ENCODE measurements around the gene PIK3CD.
"Not testable (repeated sequence)": the region's sequence is repeated elsewhere in the genome, so short reads cannot be mapped to it uniquely, and the experiment has no call there.

The PIK3CD gene

GRCh38 chr1:9735800-9736199 is 84.3 kb downstream of the PIK3CD start:
- Histone ChIP-seq H3K36me3 (ENCODE audit: insufficient read depth, low read length) (peaks cover 87% of the 10 kb centered on the region), H3K4me3 (ENCODE audit: low read depth in 1 of 2, low read length in 2 of 2) (no peak overlapping the region), H3K27me3 (ENCODE audit: control insufficient read depth in 1 of 2, insufficient read depth in 2 of 2, low read length in 2 of 2) (no peaks in the 10 kb centered on the region), H3K9ac (ENCODE audit: low read length) (no peak overlapping the region), H3K27ac (ENCODE audit: low read depth, low read length) (no peak overlapping the region), H3K4me1 (ENCODE audit: insufficient read depth, low read length) (no peaks in the 10 kb centered on the region), H3K9me3 (ENCODE audit: low read length) (no peaks in the 10 kb centered on the region)

- Histone ChIP-seq H3K4me1 (ENCODE audit: insufficient read depth, low read length) (no peaks in the 10 kb centered on the region), H3K4me3 (ENCODE audit: low read depth in 1 of 2, low read length in 2 of 2) (no peak overlapping the region), H3K27ac (ENCODE audit: low read depth, low read length) (no peak overlapping the region), H3K9me3 (ENCODE audit: low read length) (no peaks in the 10 kb centered on the region), H3K36me3 (ENCODE audit: insufficient read depth, low read length) (peaks cover 87% of the 10 kb centered on the region), H3K9ac (ENCODE audit: low read length) (no peak overlapping the region), H3K27me3 (ENCODE audit: control insufficient read depth in 1 of 2, insufficient read depth in 2 of 2, low read length in 2 of 2) (no peaks in the 10 kb centered on the region)
These were observed 84.7 kb downstream of the PIK3CD start for GRCh38 chr1:9736241-9736640.

GRCh38 chr1:9737057-9737456 is 85.5 kb downstream of the PIK3CD start:
- H3K27me3 ChIP-seq (ENCODE audit: control insufficient read depth in 1 of 2, insufficient read depth in 2 of 2, low read length in 2 of 2) = no peaks in the 10 kb centered on the region
- H3K9ac ChIP-seq (ENCODE audit: low read length) = no peak overlapping the region
- no peaks in the 10 kb centered on the region for H3K9me3 ChIP-seq (ENCODE audit: low read length)
- no peak overlapping the region for H3K27ac ChIP-seq (ENCODE audit: low read depth, low read length)
- peaks cover 86% of the 10 kb centered on the region for H3K36me3 ChIP-seq (ENCODE audit: insufficient read depth, low read length)
- H3K4me1 ChIP-seq (ENCODE audit: insufficient read depth, low read length) = no peaks in the 10 kb centered on the region
- H3K4me3 ChIP-seq (ENCODE audit: low read depth in 1 of 2, low read length in 2 of 2) = no peak overlapping the region

GRCh38 chr1:9737671-9738070 is 86.1 kb downstream of the PIK3CD start:
- Histone ChIP-seq H3K36me3 (ENCODE audit: insufficient read depth, low read length) (peaks cover 81% of the 10 kb centered on the region), H3K27ac (ENCODE audit: low read depth, low read length) (no peak overlapping the region), H3K9me3 (ENCODE audit: low read length) (no peaks in the 10 kb centered on the region), H3K9ac (ENCODE audit: low read length) (no peak overlapping the region), H3K4me1 (ENCODE audit: insufficient read depth, low read length) (no peaks in the 10 kb centered on the region), H3K27me3 (ENCODE audit: control insufficient read depth in 1 of 2, insufficient read depth in 2 of 2, low read length in 2 of 2) (no peaks in the 10 kb centered on the region), H3K4me3 (ENCODE audit: low read depth in 1 of 2, low read length in 2 of 2) (no peak overlapping the region)

GRCh38 chr1:9744106-9744799 is 92.7 kb downstream of the PIK3CD start:
- no peaks in the 10 kb centered on the region for H3K4me1 ChIP-seq (ENCODE audit: insufficient read depth, low read length)
- H3K4me3 ChIP-seq (ENCODE audit: low read depth in 1 of 2, low read length in 2 of 2) = no peak overlapping the region
- no peak overlapping the region for H3K9ac ChIP-seq (ENCODE audit: low read length)
- H3K36me3 ChIP-seq (ENCODE audit: insufficient read depth, low read length) = peaks cover 35% of the 10 kb centered on the region
- H3K27me3 ChIP-seq (ENCODE audit: control insufficient read depth in 1 of 2, insufficient read depth in 2 of 2, low read length in 2 of 2) = no peaks in the 10 kb centered on the region
- H3K27ac ChIP-seq (ENCODE audit: low read depth, low read length) = no peak overlapping the region
- no peaks in the 10 kb centered on the region for H3K9me3 ChIP-seq (ENCODE audit: low read length)

- Histone ChIP-seq H3K9ac (ENCODE audit: low read length) (no peak overlapping the region), H3K4me1 (ENCODE audit: insufficient read depth, low read length) (no peaks in the 10 kb centered on the region), H3K27me3 (ENCODE audit: control insufficient read depth in 1 of 2, insufficient read depth in 2 of 2, low read length in 2 of 2) (no peaks in the 10 kb centered on the region), H3K9me3 (ENCODE audit: low read length) (no peaks in the 10 kb centered on the region), H3K36me3 (ENCODE audit: insufficient read depth, low read length) (peaks cover 33% of the 10 kb centered on the region), H3K4me3 (ENCODE audit: low read depth in 1 of 2, low read length in 2 of 2) (no peak overlapping the region), H3K27ac (ENCODE audit: low read depth, low read length) (no peak overlapping the region)
These were observed 94.7 kb downstream of the PIK3CD start for GRCh38 chr1:9746211-9746610.

- H3K4me3 ChIP-seq (ENCODE audit: low read depth in 1 of 2, low read length in 2 of 2) = no peak overlapping the region
- no peak overlapping the region for H3K27ac ChIP-seq (ENCODE audit: low read depth, low read length)
- no peaks in the 10 kb centered on the region for H3K9me3 ChIP-seq (ENCODE audit: low read length)
- H3K4me1 ChIP-seq (ENCODE audit: insufficient read depth, low read length) = no peaks in the 10 kb centered on the region
- H3K36me3 ChIP-seq (ENCODE audit: insufficient read depth, low read length) = peaks cover 29% of the 10 kb centered on the region
- no peak overlapping the region for H3K9ac ChIP-seq (ENCODE audit: low read length)
- no peaks in the 10 kb centered on the region for H3K27me3 ChIP-seq (ENCODE audit: control insufficient read depth in 1 of 2, insufficient read depth in 2 of 2, low read length in 2 of 2)
These were observed 95.1 kb downstream of the PIK3CD start for GRCh38 chr1:9746651-9747050.

- H3K9me3 ChIP-seq (ENCODE audit: low read length); H3K4me3 ChIP-seq (ENCODE audit: low read depth in 1 of 2, low read length in 2 of 2); H3K4me1 ChIP-seq (ENCODE audit: insufficient read depth, low read length); H3K9ac ChIP-seq (ENCODE audit: low read length); H3K27ac ChIP-seq (ENCODE audit: low read depth, low read length); H3K27me3 ChIP-seq (ENCODE audit: control insufficient read depth in 1 of 2, insufficient read depth in 2 of 2, low read length in 2 of 2): not testable (repeated sequence)
- peaks cover 24% of the 10 kb centered on the region for H3K36me3 ChIP-seq (ENCODE audit: insufficient read depth, low read length)
These were observed 96.9 kb downstream of the PIK3CD start for GRCh38 chr1:9748391-9748790.

- H3K36me3 ChIP-seq (ENCODE audit: insufficient read depth, low read length) = peaks cover 24% of the 10 kb centered on the region
- peaks cover 4% of the 10 kb centered on the region for H3K4me1 ChIP-seq (ENCODE audit: insufficient read depth, low read length)
- H3K9me3 ChIP-seq (ENCODE audit: low read length) = no peaks in the 10 kb centered on the region
- no peaks in the 10 kb centered on the region for H3K27me3 ChIP-seq (ENCODE audit: control insufficient read depth in 1 of 2, insufficient read depth in 2 of 2, low read length in 2 of 2)
- no peak overlapping the region for H3K27ac ChIP-seq (ENCODE audit: low read depth, low read length)
- no peak overlapping the region for H3K9ac ChIP-seq (ENCODE audit: low read length)
- no peak overlapping the region for H3K4me3 ChIP-seq (ENCODE audit: low read depth in 1 of 2, low read length in 2 of 2)
These were observed 97.8 kb downstream of the PIK3CD start for GRCh38 chr1:9749361-9749760.

- Histone ChIP-seq H3K9me3 (ENCODE audit: low read length) (no peaks in the 10 kb centered on the region), H3K4me1 (ENCODE audit: insufficient read depth, low read length) (peaks cover 4% of the 10 kb centered on the region), H3K27me3 (ENCODE audit: control insufficient read depth in 1 of 2, insufficient read depth in 2 of 2, low read length in 2 of 2) (no peaks in the 10 kb centered on the region), H3K4me3 (ENCODE audit: low read depth in 1 of 2, low read length in 2 of 2) (no peak overlapping the region), H3K27ac (ENCODE audit: low read depth, low read length) (no peak overlapping the region), H3K36me3 (ENCODE audit: insufficient read depth, low read length) (peaks cover 26% of the 10 kb centered on the region), H3K9ac (ENCODE audit: low read length) (no peak overlapping the region)
These were observed 100.4 kb downstream of the PIK3CD start for GRCh38 chr1:9751971-9752370.

GRCh38 chr1:9753121-9753531 is 101.6 kb downstream of the PIK3CD start:
- Histone ChIP-seq H3K27me3 (ENCODE audit: control insufficient read depth in 1 of 2, insufficient read depth in 2 of 2, low read length in 2 of 2) (no peaks in the 10 kb centered on the region), H3K4me3 (ENCODE audit: low read depth in 1 of 2, low read length in 2 of 2) (no peak overlapping the region), H3K9me3 (ENCODE audit: low read length) (no peaks in the 10 kb centered on the region), H3K36me3 (ENCODE audit: insufficient read depth, low read length) (peaks cover 26% of the 10 kb centered on the region), H3K4me1 (ENCODE audit: insufficient read depth, low read length) (peaks cover 4% of the 10 kb centered on the region), H3K9ac (ENCODE audit: low read length) (no peak overlapping the region), H3K27ac (ENCODE audit: low read depth, low read length) (no peak overlapping the region)

GRCh38 chr1:9755441-9755995 is 104.0 kb downstream of the PIK3CD start:
- H3K9ac ChIP-seq (ENCODE audit: low read length) = no peak overlapping the region
- no peak overlapping the region for H3K27ac ChIP-seq (ENCODE audit: low read depth, low read length)
- peaks cover 9% of the 10 kb centered on the region for H3K36me3 ChIP-seq (ENCODE audit: insufficient read depth, low read length)
- H3K9me3 ChIP-seq (ENCODE audit: low read length) = no peaks in the 10 kb centered on the region
- no peaks in the 10 kb centered on the region for H3K27me3 ChIP-seq (ENCODE audit: control insufficient read depth in 1 of 2, insufficient read depth in 2 of 2, low read length in 2 of 2)
- H3K4me1 ChIP-seq (ENCODE audit: insufficient read depth, low read length) = peaks cover 4% of the 10 kb centered on the region
- no peak overlapping the region for H3K4me3 ChIP-seq (ENCODE audit: low read depth in 1 of 2, low read length in 2 of 2)

Data from muscle layer of colon (tissue), 2 donors.